Measurements from ENCODE around the gene FCAR. TPM values are rescaled to one million over a fixed set of nuclear protein-coding genes. Genes with fewer than 3 reads are reported as not detected.
"Not testable (repeated sequence)": the region's sequence is repeated elsewhere in the genome, so short reads cannot be mapped to it uniquely, and the experiment has no call there.

Gene FCAR
- total RNA-seq, 2 experiments from 2014 or later, result not detected

DNA sequence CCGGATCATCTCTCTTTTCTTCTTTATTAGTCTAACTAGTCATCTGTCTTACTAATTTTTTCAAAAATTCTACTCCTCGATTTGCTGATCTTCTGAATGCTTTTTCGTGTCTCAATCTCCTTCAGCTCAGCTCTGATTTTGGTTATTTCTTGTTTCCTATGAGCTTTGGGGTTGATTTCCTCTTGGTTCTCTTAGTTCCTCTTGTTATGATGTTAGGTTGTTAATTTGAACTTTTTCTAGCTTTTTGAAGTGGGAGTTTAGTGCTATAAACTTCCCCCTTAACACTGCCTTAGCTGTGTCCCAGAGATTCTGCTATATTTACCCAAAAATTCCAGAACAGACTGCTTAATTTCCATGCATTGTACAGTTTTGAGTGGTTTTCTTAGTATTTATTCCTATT, 3.4 kb downstream of the FCAR start:
- H3K36me3 Mint-ChIP-seq, result no peaks in the 10 kb centered on the region
- no peaks in the 10 kb centered on the region for H3K9me3 Mint-ChIP-seq
- no peak for DNase-seq
- H3K4me1 Mint-ChIP-seq, result no peaks in the 10 kb centered on the region
- H3K27me3 Mint-ChIP-seq, result peaks cover 35% of the 10 kb centered on the region
- H3K4me3 Mint-ChIP-seq, result no peak overlapping the region
- no peak overlapping the region for H3K27ac Mint-ChIP-seq

DNA sequence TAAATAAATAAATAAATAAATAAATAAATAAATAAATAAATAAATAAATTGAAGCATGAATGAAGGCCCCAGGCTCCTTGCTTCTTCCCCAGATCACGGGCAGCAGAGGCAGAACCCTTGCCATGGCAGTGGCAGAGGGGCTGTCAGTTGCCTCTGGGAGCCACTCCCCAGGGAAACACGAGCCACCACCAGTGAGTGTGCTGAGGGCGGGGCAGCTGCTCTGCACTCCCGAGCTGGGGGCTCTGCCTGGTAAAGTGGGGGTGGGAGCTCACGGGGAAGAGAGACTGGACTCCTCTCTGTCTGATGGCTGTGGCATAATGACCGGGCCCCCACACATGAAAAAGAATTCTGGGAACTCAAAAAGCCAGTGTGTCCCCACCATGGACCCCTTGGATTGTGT, 7.8 kb downstream of the FCAR start:
- Mint-ChIP-seq H3K9me3 (no peaks in the 10 kb centered on the region), H3K27ac (no peak overlapping the region), H3K27me3 (peaks cover 56% of the 10 kb centered on the region), H3K36me3 (no peaks in the 10 kb centered on the region), H3K4me3 (no peak overlapping the region), H3K4me1 (no peaks in the 10 kb centered on the region)
- DNase-seq, result no peak

DNA sequence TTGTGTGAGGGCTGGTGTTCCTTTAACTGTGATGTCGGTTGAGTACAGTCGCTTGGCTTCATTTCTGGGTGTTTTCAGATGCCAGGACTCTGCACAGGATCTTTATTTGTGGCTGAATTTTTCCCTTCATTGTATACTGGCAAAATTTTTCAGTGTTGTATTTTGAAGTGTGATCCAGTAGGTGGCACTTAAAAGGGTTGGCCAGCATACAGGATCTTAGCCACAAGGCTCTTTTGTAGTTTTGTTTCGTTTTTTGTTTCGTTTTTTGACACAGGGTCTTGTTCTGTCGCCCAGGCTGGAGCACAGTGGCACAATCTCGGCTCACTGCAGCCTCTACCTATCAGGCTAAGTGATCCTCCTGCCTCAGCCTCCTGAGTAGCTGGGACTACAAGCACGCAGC, 8.7 kb downstream of the FCAR start:
- DNase-seq, result no peak
- H3K36me3 Mint-ChIP-seq, result no peaks in the 10 kb centered on the region
- H3K4me1 Mint-ChIP-seq, result no peaks in the 10 kb centered on the region
- H3K27ac Mint-ChIP-seq, result no peak overlapping the region
- no peak overlapping the region for H3K4me3 Mint-ChIP-seq
- H3K9me3 Mint-ChIP-seq, result no peaks in the 10 kb centered on the region
- H3K27me3 Mint-ChIP-seq, result peaks cover 56% of the 10 kb centered on the region

DNA sequence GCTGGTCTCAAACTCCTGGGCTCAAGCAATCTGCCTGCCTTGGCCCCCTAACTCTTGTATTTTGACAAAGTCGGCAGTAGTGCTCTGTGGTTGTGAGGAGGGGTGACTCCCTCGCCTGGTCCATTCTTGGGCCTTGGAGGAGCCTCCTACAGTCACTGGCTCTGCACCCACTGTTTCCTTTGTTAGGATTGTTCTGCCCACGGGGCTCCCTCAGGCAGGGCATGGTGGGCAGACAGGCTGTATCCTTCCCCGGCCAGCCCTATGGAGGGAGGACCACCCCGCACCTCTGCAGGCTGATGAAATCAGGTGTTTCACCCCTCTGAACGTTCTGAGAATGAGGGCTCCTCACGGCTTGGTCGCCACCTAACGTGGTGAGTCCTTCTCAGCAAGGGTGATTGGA, 9.2 kb downstream of the FCAR start:
- H3K4me3 Mint-ChIP-seq, result no peak overlapping the region
- no peaks in the 10 kb centered on the region for H3K4me1 Mint-ChIP-seq
- no peaks in the 10 kb centered on the region for H3K9me3 Mint-ChIP-seq
- H3K27ac Mint-ChIP-seq, result no peak overlapping the region
- DNase-seq, result no peak
- no peaks in the 10 kb centered on the region for H3K36me3 Mint-ChIP-seq
- H3K27me3 Mint-ChIP-seq, result peaks cover 57% of the 10 kb centered on the region

DNA sequence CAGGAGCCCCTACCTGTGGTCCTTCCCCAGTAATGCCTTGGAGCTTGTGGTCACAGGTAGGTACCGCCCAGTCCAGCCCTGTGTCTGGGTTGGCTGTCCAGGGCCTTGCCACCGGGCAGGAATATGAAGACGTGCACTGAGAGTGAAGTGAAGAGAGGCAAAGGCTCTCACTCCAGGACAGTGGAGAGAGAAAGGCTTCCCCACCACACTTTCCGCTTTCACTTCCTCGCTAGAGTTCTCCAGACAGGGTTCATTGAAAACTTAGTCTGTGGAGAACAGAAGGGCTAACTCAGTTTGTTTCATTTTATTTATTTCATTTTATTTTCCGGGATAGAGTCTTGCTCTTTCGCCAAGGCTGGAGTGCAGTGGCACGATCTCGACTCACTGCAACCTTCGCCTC, 14.2 kb downstream of the FCAR start:
- Mint-ChIP-seq H3K4me1 (no peaks in the 10 kb centered on the region), H3K9me3 (no peaks in the 10 kb centered on the region), H3K27me3 (peaks cover 35% of the 10 kb centered on the region), H3K4me3 (no peak overlapping the region), H3K36me3 (no peaks in the 10 kb centered on the region), H3K27ac (no peak overlapping the region)
- no peak for DNase-seq

DNA sequence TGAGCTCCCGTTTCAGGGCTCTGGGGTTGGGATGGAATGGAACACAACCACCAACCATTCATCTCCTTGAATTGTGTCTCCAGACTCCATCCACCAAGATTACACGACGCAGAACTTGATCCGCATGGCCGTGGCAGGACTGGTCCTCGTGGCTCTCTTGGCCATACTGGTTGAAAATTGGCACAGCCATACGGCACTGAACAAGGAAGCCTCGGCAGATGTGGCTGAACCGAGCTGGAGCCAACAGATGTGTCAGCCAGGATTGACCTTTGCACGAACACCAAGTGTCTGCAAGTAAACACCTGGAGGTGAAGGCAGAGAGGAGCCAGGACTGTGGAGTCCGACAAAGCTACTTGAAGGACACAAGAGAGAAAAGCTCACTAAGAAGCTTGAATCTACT, 15.5 kb downstream of the FCAR start:
- no peak overlapping the region for H3K27ac Mint-ChIP-seq
- H3K9me3 Mint-ChIP-seq, result no peaks in the 10 kb centered on the region
- no peaks in the 10 kb centered on the region for H3K36me3 Mint-ChIP-seq
- no peaks in the 10 kb centered on the region for H3K4me1 Mint-ChIP-seq
- H3K27me3 Mint-ChIP-seq, result peaks cover 29% of the 10 kb centered on the region
- no peak overlapping the region for H3K4me3 Mint-ChIP-seq
- no peak for DNase-seq

DNA sequence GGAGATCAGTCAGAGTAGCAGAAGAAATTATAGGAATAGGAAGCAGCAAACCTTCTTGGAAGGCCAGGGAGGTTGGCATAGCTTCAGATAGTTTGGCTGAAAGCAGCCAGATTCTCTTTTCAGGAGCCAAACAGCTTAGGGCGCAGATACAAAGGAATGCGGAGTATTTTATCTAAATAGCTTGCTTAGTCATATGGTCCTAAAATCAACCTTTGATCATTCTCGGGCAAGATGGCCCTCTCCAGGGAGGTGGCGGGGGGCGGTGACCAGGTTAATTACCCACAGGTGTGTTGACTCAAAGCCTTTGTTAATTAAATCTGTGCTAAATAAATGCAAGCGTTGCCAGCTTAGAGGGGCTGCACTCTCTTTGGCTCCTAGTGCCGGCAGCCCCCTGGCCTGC, 19.4 kb downstream of the FCAR start:
- no peak for DNase-seq
- Mint-ChIP-seq H3K9me3 (no peaks in the 10 kb centered on the region), H3K27me3 (peaks cover 14% of the 10 kb centered on the region), H3K4me1 (no peaks in the 10 kb centered on the region), H3K27ac (no peak overlapping the region), H3K36me3 (no peaks in the 10 kb centered on the region), H3K4me3 (no peak overlapping the region)

DNA sequence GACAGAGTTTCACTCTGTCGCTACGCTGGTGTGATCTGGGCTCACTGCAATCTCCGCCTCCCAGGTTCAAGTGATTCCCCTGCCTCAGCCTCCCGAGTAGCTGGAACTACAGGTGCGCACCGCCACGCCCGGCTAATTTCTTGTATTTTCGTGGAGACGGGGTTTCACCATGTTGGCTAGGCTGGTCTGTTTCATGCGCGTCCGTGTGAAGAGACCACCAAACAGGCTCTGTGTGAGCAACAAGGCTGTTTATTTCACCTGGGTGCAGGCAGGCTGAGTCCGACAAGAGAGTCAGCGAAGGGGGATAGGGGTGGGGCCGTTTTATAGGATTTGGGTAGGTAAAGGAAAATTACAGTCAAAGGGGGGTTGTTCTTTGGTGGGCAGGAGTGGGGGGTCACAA, 20.1 kb downstream of the FCAR start:
- not testable (repeated sequence) for H3K9me3 Mint-ChIP-seq, H3K36me3 Mint-ChIP-seq
- H3K27me3 Mint-ChIP-seq, result peaks cover 18% of the 10 kb centered on the region

DNA sequence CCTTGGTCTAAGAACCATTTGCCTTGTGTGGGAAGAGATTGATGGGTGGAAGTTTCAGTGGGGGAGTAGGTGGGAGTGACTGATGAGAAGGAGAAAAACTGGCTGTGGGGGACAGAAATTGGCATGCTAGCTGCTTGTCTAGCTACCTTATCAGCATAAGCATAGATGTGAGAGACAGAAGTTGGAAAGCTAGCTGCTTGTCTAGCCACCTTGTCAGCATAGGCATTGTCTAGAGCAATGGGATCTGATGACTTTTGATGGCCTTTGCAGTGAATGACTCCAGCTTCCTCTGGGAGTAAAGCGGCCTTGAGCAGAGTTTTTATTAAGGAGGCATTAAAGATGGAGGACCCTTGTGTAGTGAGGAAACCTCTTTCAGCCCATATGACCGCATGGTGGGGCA, 22.0 kb downstream of the FCAR start:
- H3K27ac Mint-ChIP-seq, result no peak overlapping the region
- no peak overlapping the region for H3K4me3 Mint-ChIP-seq
- no peaks in the 10 kb centered on the region for H3K9me3 Mint-ChIP-seq
- DNase-seq, result no peak
- peaks cover 18% of the 10 kb centered on the region for H3K27me3 Mint-ChIP-seq
- H3K36me3 Mint-ChIP-seq, result no peaks in the 10 kb centered on the region
- no peaks in the 10 kb centered on the region for H3K4me1 Mint-ChIP-seq

More for the DNA sequence above, 20.1 kb downstream of the FCAR start:
- not testable (repeated sequence) for H3K4me3 Mint-ChIP-seq, H3K4me1 Mint-ChIP-seq, H3K27ac Mint-ChIP-seq, DNase-seq

DNA sequence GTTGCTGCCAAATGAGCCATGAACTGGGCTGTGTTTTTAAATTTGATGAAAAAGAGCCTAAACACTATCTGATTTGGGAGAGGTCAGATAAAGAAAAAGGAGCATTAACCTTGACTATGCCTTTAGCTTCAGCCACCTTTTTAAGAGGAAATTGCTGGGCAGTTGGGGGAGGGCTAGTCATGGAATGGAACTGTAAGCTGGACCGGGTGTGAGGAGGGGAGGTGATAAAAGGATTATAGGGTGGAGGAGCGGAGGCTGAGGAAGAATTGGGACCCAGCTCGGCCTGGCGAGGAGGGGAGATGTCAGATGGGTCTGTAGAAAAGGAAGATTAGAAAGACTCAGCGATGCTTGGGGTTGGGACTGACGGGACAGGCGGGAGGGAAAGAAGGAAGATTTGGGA, 24.6 kb downstream of the FCAR start:
- H3K4me1 Mint-ChIP-seq, H3K36me3 Mint-ChIP-seq, H3K9me3 Mint-ChIP-seq, H3K27ac Mint-ChIP-seq, H3K4me3 Mint-ChIP-seq, DNase-seq: not testable (repeated sequence)
- H3K27me3 Mint-ChIP-seq, result peaks cover 18% of the 10 kb centered on the region

DNA sequence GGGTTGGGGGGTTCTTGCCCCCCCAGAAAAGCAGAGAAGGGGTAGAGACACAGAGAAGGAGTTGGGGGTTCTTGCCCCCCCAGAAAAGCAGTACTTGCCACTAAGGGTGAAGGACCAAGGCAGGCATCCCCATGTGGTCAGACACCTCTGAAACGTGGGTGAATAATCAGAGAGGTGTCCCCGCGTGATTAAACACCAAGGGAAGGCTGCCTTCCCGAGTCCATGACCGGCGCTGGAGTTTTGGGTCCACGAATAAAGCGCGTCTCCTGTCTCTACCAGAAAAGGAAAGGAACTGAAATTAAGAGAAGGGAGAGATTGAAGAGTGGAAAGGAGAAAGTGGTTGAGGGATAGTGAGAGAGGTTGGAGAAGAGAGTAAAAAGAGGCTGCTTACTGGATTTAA, 25.6 kb downstream of the FCAR start:
- not testable (repeated sequence) for H3K36me3 Mint-ChIP-seq, H3K4me1 Mint-ChIP-seq, H3K4me3 Mint-ChIP-seq, DNase-seq, H3K9me3 Mint-ChIP-seq
- H3K27ac Mint-ChIP-seq, result peak overlapping the region; percentile 30
- peaks cover 18% of the 10 kb centered on the region for H3K27me3 Mint-ChIP-seq

DNA sequence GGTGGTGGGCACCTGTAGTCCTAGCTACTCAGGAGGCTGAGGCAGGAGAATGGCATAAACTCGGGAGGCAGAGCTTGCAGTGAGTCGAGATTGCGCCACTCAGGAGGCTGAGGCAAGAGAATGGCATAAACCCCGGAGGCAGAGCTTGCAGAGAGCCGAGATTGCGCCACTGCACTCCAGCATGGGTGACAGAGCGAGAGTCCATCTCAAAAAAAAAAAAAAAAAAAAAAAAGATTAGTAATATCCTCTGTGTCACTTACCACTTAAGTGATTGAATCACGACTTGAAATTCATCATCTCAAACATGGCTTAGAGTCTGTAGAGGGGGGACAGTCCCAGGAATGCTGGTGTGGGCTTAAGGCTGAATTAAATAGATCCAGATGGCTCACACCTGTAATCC, 27.1 kb downstream of the FCAR start:
- peaks cover 29% of the 10 kb centered on the region for H3K27me3 Mint-ChIP-seq
- not testable (repeated sequence) for DNase-seq, H3K9me3 Mint-ChIP-seq, H3K27ac Mint-ChIP-seq, H3K4me3 Mint-ChIP-seq, H3K4me1 Mint-ChIP-seq, H3K36me3 Mint-ChIP-seq

DNA sequence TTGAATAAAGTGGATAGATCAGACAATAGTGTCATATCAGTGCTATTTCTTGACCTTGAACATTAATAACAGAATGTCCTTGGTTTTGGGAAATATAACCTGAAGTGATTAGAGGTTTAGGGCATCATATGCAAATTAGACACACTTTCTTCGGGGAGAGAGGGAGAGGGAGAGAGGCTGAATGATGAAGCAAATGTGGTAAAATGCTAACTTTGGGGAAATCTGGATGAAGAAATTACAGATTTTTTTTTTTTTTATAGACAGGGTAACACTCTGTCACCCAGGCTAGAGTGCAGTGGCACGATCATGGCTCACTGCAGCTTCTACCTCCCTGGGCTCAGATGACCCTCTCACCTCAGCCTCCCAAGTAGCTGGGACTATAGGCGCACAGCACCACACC, 28.0 kb downstream of the FCAR start:
- Mint-ChIP-seq H3K36me3 (no peaks in the 10 kb centered on the region), H3K9me3 (no peaks in the 10 kb centered on the region), H3K27ac (no peak overlapping the region), H3K4me3 (no peak overlapping the region), H3K4me1 (peaks cover 5% of the 10 kb centered on the region), H3K27me3 (peaks cover 35% of the 10 kb centered on the region)
- DNase-seq, result no peak

DNA sequence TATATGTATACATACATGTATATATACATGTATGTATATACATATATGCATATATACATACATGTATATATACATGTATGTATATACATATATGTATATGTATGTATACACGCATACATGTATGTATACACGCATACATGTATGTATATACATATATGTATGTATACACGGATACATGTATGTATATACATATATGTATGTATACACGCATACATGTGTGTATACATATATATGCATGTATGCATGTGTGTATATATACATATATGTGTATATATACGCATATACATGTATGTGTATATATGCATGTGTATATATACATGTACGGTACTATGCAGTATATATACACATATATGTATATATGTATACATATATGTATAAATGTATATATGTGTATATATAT, 29.3 kb downstream of the FCAR start:
- no peak for DNase-seq
- H3K9me3 Mint-ChIP-seq, result no peaks in the 10 kb centered on the region
- H3K4me1 Mint-ChIP-seq, result peaks cover 5% of the 10 kb centered on the region
- no peak overlapping the region for H3K4me3 Mint-ChIP-seq
- H3K36me3 Mint-ChIP-seq, result no peaks in the 10 kb centered on the region
- no peak overlapping the region for H3K27ac Mint-ChIP-seq
- H3K27me3 Mint-ChIP-seq, result peaks cover 35% of the 10 kb centered on the region

DNA sequence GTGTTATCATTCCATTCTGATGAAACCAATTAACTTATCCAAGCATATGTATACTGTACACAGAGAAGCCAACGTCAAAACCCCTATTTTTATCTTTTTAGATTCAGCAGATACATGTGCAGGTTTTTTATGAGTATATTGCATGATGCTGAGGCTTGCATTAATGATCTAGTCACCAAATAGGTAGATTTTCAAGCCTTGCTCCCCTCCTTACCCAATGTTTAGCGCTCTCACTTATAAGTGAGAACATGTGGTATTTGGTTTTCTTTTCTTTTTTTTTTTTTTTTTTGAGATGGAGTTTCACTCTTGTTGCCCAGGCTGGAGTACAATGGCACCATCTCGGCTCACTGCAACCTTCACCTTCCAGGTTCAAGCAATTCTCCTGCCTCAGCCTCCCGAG, 30.2 kb downstream of the FCAR start:
- not testable (repeated sequence) for H3K36me3 Mint-ChIP-seq, H3K4me1 Mint-ChIP-seq, DNase-seq, H3K4me3 Mint-ChIP-seq, H3K27ac Mint-ChIP-seq, H3K9me3 Mint-ChIP-seq
- H3K27me3 Mint-ChIP-seq, result peaks cover 27% of the 10 kb centered on the region

DNA sequence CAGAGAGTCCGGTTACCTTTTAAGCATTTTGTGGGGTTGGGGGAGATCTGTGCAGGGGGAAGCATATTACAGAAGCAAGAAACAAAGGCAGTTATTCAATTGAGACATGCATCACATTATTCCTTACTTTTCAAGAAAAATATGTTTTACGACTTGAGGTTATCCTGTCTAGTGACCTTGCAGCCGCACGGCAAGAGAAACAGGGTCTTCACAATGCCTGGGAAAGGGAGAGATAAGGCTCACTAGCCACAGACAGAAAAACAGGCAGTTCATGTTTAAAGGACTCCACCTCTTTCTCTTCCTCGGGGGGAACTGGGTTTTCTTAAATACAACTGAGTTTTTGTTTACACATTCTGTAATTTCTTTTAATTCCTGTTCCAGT, 31.4 kb downstream of the FCAR start:
- no peak for DNase-seq

More for the DNA sequence above, 31.4 kb downstream of the FCAR start:
- no peak overlapping the region for H3K4me3 Mint-ChIP-seq
- H3K27ac Mint-ChIP-seq, result no peak overlapping the region
- no peaks in the 10 kb centered on the region for H3K9me3 Mint-ChIP-seq
- H3K36me3 Mint-ChIP-seq, result no peaks in the 10 kb centered on the region
- H3K27me3 Mint-ChIP-seq, result peaks cover 17% of the 10 kb centered on the region
- H3K4me1 Mint-ChIP-seq, result peaks cover 5% of the 10 kb centered on the region
